NCI-H2107 treated with DMSO at 0.1 percent for 48 hours (cell line): Measurements from ENCODE around the gene DDAH1.

ENCODE experiments used
- DNase-seq: peaks from one replicate; lab custom pipeline; 2025; ENCODE audit not compliant: unreplicated experiment; lab: John Stamatoyannopoulos, UW

Gene DDAH1

DNA sequence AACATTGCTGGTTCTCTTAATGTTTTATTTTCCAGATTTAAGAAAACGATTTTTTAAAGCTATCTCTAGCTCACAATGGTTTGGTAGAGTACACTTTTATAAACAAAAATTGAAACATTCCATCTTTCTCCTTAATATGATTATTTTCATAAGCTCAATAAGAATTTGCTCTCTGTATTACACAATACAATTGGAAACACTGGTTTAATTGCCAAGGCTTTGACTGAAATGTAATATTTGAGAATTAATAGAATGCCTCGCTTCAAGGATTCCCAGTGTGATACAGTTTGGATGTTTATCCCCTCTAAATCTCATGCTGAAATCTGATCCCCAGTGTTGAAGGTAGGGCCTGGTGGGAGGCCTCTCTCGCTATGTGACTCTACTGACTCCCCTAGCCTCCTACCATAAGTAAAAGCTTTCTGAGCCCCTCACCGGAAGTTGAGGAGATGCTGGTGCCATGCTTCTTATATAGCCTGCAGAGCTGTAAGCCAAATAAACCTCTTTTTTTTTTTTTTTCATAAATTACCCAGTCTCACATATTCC, 67.4 kb downstream of the DDAH1 start:
- DNase-seq: no peak

DNA sequence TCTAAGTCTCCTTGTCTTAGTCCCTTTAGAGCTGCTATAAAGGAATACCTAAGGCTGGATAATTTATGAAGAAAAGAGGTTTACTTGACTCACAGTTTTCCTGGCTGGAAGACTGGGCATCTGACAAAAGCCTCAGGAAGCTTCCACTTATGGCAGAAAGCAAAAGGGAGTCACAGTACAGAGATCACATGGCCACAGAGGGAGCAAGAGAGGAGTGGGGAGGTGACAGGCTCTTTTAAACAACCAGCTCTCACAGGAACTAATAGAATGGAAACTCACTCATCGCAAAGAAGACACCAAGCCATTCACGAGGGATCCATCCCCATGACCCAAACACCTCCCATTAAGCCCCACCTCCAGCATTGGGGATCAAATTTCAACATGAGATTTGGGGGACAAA, 68.8 kb downstream of the DDAH1 start:
- DNase-seq: no peak

DNA sequence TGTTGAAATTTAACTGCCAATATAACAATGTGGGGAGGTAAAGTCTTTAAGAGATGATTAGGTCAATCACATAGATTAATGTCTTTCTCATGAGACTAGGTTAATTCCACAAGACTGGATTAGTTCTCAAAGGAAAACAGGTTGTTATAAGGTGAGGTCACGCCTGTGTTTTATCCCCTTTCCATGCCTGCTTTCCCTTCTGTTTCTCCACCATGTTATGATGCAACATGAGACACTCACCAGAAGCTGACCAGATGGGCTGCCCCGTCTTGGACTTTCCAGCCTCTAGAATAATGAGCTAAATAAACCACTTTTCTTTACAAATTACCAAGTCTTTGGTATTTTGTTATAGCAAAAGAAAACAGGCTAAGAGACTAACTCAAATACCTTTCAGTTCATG, 70.8 kb downstream of the DDAH1 start:
- no peak for DNase-seq

DNA sequence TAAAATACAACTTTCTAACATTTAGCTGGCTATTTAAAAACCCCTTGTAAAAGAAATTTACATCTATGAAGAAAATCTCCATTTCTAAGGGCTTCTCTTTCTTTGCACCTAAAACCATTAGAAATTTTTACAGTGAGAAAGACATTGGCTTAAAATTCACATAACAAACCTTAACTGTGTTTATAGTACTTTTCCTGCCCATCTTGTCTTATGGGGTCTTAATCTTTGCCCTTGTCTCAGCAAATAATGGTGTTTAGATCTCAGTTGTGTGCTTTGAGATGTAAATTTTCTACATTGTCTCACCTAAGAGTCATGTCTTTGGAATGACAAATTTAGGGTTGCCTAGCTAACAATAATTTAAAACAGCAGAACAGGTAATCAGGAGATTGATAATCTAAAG, 71.5 kb downstream of the DDAH1 start:
- DNase-seq: no peak

DNA sequence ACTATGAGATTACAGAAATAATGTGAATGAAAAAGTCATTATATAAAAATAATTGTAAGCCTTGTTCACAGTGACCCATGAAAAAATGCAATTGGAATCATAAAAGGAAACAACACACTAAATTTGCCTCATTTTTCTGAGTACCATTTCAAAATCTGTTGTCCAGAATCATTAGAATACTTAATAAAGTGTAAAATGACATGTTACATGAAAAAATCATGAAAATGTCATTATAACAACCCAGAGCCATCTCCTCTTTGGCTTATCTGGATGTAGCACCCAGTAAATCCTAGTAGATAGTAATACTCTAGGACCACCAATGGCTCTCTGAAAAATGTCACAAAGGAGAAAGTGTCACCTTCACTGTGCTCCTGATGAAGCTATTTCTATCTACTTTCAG, 76.5 kb downstream of the DDAH1 start:
- DNase-seq: no peak

DNA sequence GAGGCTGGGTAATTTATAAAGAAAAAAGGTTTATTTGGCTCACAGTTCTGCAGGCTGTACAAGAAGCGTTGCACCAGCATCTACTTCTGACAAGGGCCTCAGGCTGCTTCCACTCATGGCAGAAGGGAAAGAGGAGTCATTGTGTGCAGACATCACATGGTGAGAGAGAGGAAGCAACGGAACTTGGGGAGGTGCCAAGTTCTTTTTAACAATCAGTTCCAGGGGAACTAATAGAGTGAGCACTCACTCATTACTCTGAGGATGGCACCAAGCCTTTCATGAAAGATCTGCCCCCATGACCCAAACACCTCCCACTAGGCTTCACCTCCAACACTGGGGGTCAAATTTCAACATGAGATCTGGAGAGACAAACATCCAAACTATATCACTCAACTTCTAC, 77.2 kb downstream of the DDAH1 start:
- no peak for DNase-seq

DNA sequence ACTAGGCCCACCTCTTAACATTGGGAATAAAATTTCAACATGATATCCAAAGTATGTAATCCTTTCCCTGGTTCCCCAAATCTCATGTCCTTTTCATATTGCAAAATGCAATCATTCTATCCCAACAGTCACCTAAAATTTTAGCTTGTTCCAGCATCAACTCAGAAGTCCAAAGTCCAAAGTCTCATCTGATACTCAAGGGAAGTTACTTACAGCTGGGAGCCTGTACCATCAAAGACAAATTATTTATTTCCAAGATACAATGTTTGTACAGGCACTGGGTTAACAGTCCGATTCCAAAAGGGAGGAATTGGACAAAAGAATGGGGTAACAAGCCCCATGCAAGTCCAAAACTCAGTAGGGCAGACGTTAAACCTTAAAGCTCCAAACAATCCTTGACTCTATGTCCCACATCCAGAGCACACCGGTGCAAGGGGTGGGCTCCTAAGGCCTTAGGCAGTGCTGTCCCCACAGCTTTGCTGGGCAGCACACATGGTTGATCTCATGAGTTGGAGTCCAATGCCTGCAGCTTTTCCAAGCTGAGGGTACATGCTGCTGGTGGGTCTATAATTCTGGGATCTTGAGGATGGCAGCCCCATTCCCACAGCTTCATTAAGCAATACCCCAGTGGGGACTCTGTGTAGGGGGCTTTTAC, 78.8 kb downstream of the DDAH1 start:
- DNase-seq: no peak

DNA sequence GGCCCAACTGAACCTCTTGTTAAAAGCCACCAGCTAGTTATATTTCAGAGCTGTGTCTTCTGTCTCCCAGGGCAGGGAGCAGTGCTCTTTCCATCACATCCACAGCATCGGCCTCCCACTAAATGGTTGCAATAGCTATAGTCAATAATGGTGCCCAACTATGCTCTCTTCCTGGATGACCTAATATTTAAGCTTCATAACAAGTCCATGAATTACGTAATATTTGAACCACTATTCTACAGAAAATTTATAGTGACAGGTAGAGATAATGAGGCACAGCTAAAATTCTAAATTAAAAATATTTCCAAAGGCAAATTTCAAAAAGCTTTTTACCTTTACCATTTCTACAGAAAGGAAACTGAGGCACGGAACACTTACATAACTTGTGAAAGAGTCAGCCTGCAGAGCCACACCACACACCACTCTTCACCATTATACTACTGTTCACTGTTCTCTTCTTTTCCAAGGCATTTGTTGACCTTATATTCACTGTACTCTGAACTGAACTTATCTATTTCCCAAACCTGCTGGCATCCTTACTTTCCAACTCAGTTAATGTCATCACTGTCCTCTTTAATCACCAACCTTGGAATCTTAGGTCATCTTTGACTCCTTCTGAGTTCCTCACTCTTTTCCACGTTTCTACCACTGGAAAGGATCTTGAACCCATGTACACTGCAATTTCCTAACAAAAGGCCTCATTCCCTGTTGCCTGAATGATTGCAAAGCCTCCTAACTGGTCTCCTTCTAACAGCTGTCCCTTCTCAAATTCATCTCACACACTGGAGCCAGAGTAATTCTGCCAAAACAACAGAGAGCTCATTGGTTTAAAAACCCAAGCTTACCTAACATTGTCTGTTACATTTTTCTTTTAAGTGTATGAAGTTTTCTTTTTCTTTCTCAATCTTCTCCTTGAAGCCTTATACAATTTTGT, 85.5 kb downstream of the DDAH1 start:
- no peak for DNase-seq

DNA sequence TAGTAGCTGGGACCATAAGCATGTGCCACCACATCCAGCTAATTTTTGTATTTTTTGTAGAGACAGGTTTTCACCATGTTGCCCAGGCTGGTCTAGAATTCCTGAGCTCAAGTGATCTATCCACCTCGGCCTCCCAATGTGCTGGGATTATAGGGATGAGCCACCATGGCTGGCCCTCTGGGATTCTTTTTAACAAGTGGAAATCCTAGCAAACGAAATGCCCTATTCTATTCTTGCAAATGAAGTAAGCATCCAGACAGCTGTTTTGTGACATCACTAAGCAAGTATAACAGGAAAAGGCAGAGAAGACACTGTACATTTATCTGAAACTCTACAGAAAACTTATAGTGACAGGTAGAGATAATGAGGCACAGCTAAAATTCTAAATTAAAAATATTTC, 86.4 kb downstream of the DDAH1 start:
- DNase-seq: no peak

DNA sequence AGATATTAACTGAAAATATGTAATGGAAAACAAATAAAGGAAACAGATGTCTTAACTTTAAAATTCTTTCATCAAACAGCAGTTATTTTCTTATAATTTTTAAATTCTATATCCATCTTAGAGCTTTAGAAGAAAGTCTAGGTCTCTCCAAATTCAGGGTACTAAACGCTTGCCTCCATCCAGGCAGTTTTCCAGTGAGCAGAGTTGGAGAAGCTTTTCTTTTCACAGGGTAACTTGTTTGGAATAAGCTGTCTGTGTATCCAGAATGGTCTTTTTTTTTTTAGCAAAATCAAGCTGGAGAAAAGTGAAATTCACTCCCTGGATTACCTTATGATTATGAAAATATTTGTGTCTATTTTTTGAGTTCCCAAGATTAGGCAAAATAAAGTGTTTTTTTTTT, 88.6 kb downstream of the DDAH1 start:
- DNase-seq: no peak

DNA sequence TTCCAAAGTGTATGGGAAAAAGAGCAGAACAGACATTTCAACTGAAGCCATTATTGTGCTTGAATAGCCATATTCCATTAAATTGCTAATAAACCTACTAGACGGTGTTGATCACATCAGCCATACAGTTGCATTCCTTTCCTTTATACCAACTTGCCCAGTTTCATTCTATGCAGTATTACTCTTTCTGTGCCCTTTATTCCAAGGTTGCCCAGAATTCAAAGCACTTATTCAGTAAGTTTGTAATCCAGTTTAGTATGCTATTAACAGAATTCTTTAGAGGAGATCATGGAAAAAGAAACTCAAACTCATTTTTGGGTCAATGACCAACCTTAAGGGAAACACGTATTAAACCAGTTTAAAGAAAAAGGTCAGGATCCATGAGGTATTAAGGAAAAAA, 89.5 kb downstream of the DDAH1 start:
- DNase-seq: no peak

DNA sequence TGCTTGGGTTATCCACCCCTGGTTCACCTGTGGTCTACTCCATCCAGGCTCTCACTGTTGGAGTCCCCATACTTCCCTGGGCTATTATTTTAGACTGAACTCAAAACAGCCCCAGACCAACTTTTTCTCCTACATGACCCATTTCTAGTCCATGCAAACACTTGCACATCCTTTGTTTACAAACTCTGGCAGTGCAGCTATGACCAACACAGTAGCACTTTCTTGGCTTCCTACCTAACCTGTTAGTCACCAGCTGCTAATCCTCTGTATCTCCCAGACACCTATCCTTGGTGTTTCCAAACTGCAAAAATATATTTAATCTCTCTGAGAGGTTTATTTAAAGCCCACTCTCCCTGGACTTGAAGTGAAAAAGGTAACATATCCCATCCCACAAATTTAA, 90.8 kb downstream of the DDAH1 start:
- DNase-seq: no peak

DNA sequence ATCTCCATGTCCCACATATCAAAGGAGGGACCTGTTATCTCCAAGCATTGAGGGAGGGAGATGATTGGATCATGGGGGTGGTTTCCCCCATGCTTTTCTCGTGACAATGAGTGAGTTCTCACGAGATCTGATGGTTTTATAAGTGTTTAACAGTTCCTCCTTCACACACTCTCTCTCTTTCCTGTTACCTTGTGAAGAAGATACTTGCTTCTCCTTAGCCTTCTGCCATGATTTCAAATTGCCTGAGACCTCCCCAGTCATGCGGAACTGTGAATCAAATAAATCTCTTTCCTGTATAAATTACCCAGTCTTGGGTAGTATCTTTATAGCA, 91.6 kb downstream of the DDAH1 start:
- no peak for DNase-seq

DNA sequence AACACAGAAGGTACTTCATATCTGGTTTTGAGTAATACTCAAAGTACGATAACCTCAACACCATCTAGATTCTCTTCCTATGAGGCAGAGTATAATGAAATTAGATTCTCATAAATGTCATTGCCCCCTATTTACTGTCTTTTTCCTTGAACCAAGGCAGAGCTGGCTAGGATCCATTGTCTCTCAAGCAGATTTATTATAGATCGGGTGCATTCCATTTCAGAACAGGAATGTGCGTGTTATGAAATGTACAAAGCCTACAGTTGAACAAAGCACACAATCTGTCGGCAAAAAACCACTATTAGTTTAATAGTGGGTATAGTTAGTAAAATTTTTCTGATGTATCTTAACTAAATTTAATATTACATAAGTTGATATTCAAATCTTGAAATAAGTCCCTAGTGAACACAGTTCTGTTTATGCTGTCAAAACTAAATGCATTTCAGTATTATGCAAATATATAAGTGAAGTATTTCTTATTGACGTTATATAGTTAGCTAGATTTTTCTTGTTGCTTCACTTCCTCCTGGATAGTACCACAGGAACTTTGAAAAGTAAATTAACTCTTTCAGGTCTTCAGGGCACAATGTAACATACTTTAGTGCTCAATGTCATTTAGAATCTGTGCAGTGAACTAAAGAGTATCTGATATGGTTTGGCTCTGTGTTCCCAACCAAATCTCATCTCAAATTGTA, 92.1 kb downstream of the DDAH1 start:
- DNase-seq: no peak

DNA sequence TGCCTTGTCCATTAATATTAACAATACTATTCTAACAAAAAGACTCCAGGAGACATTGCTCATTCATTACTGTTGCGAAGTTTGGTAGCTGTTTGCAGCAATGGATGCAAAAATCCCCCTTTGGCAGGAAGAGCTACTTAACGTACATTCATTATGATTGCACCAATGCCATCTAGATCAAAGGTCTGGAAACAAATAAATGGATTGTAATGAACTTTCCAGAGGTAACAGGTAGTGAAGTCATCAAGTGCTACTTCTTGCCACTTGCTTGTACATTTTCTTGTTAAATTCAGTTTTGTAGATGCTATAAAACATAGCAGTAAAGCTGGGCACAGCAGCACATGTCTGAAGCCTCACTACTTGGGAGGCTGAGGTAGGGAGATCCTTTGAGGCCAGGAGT, 93.9 kb downstream of the DDAH1 start:
- no peak for DNase-seq

DNA sequence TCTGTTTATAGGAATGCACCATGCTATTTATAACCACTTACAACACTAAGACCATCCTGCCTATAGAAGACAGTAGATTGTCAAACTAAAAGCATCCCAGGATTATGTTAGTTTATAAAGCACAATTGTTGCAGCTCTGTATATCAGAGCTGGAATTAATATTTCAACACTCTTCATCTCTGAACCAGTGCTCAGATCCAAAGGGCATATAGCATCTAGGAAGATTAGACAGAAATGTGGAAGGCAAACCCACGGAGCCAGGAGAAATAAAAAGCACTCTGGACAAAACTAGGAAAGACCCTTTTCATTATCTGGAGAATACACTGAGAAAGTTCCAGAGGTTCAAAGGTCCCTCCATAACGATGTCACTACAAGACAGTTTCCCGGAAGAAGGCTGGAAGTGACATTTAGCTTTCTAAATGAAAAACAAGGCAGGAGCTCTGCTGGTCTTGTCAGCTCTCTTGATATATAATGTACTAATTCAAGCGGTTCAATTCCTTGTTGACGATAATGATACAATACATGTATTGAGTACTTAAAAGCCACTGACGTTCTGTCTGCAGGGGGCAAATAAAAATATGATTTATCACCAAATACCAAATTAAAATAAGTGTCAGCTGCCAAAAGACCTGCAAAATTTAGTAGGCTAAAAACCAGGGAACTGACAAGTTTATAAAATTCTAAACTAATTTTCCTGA, 96.7 kb downstream of the DDAH1 start:
- DNase-seq: no peak

DNA sequence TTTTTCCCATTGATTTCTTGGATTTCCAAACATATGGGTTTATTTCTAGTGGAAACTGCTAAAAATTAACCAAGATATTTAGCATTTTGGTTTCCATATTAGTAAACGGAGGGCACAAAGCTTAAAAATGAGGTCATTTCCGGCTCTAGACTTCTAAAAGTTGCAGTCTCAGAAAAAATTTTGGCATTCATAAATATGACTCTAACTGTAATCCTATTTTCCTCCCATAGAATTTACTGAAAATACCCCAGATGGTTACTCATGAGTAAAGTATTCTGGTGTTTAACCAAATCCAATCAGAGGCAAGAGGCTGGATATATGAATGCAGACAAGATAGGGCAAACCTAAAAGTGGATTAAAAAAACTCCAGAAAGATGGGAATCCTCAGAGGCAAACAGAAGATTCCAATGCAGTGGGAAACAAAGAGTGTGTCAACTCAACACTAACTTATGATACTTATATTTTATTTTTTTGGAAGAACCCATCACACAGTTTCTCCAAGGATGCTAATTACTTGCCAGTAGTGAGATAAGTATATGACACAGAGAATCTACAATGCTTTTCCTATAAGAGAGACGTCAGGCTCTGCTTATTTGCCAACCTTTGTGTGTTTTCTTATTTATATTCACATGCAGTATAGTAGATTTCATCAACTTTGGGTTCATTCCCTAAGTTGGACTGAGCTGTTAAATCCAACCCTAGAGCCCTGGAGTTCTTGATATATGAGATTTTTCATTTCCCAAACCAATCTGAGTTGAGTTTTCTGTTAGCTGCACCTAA, 98.4 kb downstream of the DDAH1 start:
- DNase-seq: no peak

DNA sequence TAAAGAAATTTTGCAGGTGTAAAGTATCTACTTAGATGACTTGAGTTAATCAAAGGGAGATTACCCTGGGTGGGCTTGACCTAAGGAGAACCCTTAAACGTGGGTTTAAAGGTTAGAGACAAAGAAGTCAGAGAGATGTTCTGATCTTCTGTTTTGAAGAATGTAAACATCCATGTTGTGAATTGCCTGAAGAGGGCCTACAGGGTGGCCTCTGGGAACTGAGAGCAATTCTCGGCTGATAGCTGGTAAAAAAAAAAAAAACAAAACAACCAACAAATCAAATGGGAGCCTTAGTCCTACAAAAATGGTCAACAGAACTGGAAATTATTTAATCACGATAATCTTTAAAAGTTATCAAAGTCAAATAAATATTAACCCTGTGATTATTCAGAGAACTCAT, 99.1 kb downstream of the DDAH1 start:
- no peak for DNase-seq

DNA sequence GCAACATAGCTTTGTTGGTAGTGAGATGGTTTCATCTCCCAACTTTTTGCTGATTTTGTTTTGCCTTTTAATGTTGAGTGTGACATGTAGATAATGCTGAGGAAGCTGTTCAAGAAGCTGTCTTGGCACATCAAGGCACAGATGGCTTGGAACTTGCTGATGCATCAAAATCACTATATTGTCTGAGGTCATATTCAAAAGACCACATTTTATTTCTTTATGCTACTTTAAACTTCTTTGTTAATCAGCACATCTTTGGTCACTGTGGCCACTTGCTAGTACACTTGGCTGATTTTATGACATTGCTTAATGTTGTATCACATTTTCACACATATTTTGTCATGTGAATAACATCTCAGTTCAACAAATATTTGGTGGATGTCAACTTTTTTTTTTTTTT, 101.4 kb downstream of the DDAH1 start:
- no peak for DNase-seq

DNA sequence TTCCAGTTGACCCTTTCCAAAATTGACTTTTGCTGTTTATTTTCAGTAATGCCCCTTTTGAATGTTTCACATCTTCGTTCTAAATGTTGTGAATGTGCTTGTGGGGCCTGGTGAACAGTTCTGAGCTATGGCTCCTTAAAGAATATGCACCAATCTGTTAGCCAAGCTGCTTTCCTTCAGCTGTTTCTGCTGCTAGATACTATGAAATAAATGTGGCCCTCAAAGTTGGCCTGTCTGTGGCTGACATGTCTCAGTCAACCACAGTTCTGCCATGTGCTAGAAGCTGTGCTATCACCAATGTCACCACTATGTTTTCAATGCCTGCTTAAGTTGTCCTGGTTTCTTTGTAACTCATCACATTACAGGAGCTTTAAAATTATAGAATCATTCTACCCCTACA, 101.9 kb downstream of the DDAH1 start:
- DNase-seq: no peak
